ENCODE measurements around the gene AHR. TPM values are rescaled to one million over a fixed set of nuclear protein-coding genes. Genes with fewer than 3 reads are reported as not detected.

Gene AHR
- polyA plus RNA-seq (2013, experiment 1 of 2), result 143 TPM
- 140 TPM for polyA plus RNA-seq (2013, experiment 2 of 2)

GRCh38 chr7:17298102-17298839 lies at the start of gene AHR:
AHR (plus strand) TSS chr7:17298652; CDS start chr7:17299265, 613 bp downstream.
- peak within 1 kb of the TSS; percentile 100 for H3K23ac ChIP-seq (ENCODE audit: low read length in 2 of 2)
- H2BK15ac ChIP-seq (ENCODE audit: low read depth, poor library complexity, severe bottlenecking), result peak within 1 kb of the TSS; percentile 23

GRCh38 chr7:17253885-17254284 lies 44.6 kb upstream of the AHR start:
- no CpG with 5 or more reads among the region's 3 CpGs for WGBS
- Histone ChIP-seq H2BK12ac (ENCODE audit: low read length in 2 of 2) (no peak overlapping the region), H3K9ac (ENCODE audit: low read length) (no peak overlapping the region), H3K27ac (ENCODE audit: low read length, poor library complexity, severe bottlenecking) (no peak overlapping the region), H3K4me1 (ENCODE audit: control insufficient read depth, insufficient read depth, low read depth, low read length) (no peaks in the 10 kb centered on the region), H3K4me2 (ENCODE audit: low read length, poor library complexity, severe bottlenecking) (no peak overlapping the region), H3K36me3 (ENCODE audit: control insufficient read depth in 1 of 2, insufficient read depth in 2 of 2, low read depth in 1 of 2, low read length in 2 of 2) (no peaks in the 10 kb centered on the region), H3K27me3 (ENCODE audit: control insufficient read depth in 1 of 2, insufficient read depth in 1 of 2, low read length in 2 of 2) (no peaks in the 10 kb centered on the region), H2AK5ac (ENCODE audit: low read length, severe bottlenecking) (no peak overlapping the region), H3K14ac (ENCODE audit: low read length in 2 of 2) (no peak overlapping the region), H3K18ac (ENCODE audit: low read depth in 1 of 2, low read length in 2 of 2) (no peak overlapping the region), H4K8ac (ENCODE audit: low read length) (no peak overlapping the region), H3K9me3 (ENCODE audit: control insufficient read depth, low read length) (no peaks in the 10 kb centered on the region), H3K23ac (ENCODE audit: low read length in 2 of 2) (no peak overlapping the region), H2AFZ (ENCODE audit: low read depth, low read length) (no peak overlapping the region), H3K4ac (ENCODE audit: low read depth in 1 of 2, low read length in 2 of 2) (no peak overlapping the region), H4K91ac (ENCODE audit: low read length) (no peak overlapping the region), H2BK15ac (ENCODE audit: low read depth, poor library complexity, severe bottlenecking) (no peak overlapping the region), H2BK5ac (ENCODE audit: low read depth, low read length, poor library complexity, severe bottlenecking) (no peak overlapping the region), H2BK120ac (ENCODE audit: low read depth, low read length) (no peak overlapping the region), H3K4me3 (ENCODE audit: insufficient read depth in 1 of 2, low read depth in 1 of 2, low read length in 2 of 2) (no peak overlapping the region), H3K79me1 (replicated peaks; ENCODE audit: low read length, poor library complexity, severe bottlenecking) (no peaks in the 10 kb centered on the region)
- no peak for DNase-seq

More at GRCh38 chr7:17298102-17298839, at the start of gene AHR:
- Histone ChIP-seq H3K4me2 (ENCODE audit: low read length, poor library complexity, severe bottlenecking) (peak within 1 kb of the TSS; percentile 69), H4K8ac (ENCODE audit: low read length) (peak within 1 kb of the TSS; percentile 80), H2BK5ac (ENCODE audit: low read depth, low read length, poor library complexity, severe bottlenecking) (peak within 1 kb of the TSS; percentile 73), H3K9me3 (ENCODE audit: control insufficient read depth, low read length) (no peaks in the 10 kb centered on the region), H2BK120ac (ENCODE audit: low read depth, low read length) (peak within 1 kb of the TSS; percentile 84), H3K27ac (ENCODE audit: low read length, poor library complexity, severe bottlenecking) (peak within 1 kb of the TSS; percentile 37), H3K27me3 (ENCODE audit: control insufficient read depth in 1 of 2, insufficient read depth in 1 of 2, low read length in 2 of 2) (no peaks in the 10 kb centered on the region), H3K9ac (ENCODE audit: low read length) (peak within 1 kb of the TSS; percentile 89), H3K36me3 (ENCODE audit: control insufficient read depth in 1 of 2, insufficient read depth in 2 of 2, low read depth in 1 of 2, low read length in 2 of 2) (no peaks in the 10 kb centered on the region), H3K4me3 (ENCODE audit: insufficient read depth in 1 of 2, low read depth in 1 of 2, low read length in 2 of 2) (peak within 1 kb of the TSS; percentile 92 to 100), H2AK5ac (ENCODE audit: low read length, severe bottlenecking) (no peak within 1 kb of the TSS), H2AFZ (ENCODE audit: low read depth, low read length) (peak within 1 kb of the TSS; percentile 27), H4K91ac (ENCODE audit: low read length) (peak within 1 kb of the TSS; percentile 99), H3K4me1 (ENCODE audit: control insufficient read depth, insufficient read depth, low read depth, low read length) (no peaks in the 10 kb centered on the region), H3K14ac (ENCODE audit: low read length in 2 of 2) (peak within 1 kb of the TSS; percentile 82 to 100), H2BK12ac (ENCODE audit: low read length in 2 of 2) (peak within 1 kb of the TSS; percentile 84 to 92), H3K18ac (ENCODE audit: low read depth in 1 of 2, low read length in 2 of 2) (peak within 1 kb of the TSS; percentile 90 to 100), H3K4ac (ENCODE audit: low read depth in 1 of 2, low read length in 2 of 2) (peak within 1 kb of the TSS; percentile 84 to 100), H3K79me1 (replicated peaks; ENCODE audit: low read length, poor library complexity, severe bottlenecking) (peaks cover 1% of the 10 kb centered on the region)
- DNase-seq, result peak; percentile 90
- 3% methylated on average over 40 of the region's 46 CpGs for WGBS

GRCh38 chr7:17255926-17256325 lies 42.5 kb upstream of the AHR start:
- Histone ChIP-seq H3K9me3 (ENCODE audit: control insufficient read depth, low read length) (no peaks in the 10 kb centered on the region), H3K79me1 (replicated peaks; ENCODE audit: low read length, poor library complexity, severe bottlenecking) (no peaks in the 10 kb centered on the region), H2BK15ac (ENCODE audit: low read depth, poor library complexity, severe bottlenecking) (no peak overlapping the region), H3K4me2 (ENCODE audit: low read length, poor library complexity, severe bottlenecking) (no peak overlapping the region), H3K14ac (ENCODE audit: low read length in 2 of 2) (no peak overlapping the region), H3K23ac (ENCODE audit: low read length in 2 of 2) (no peak overlapping the region), H3K27me3 (ENCODE audit: control insufficient read depth in 1 of 2, insufficient read depth in 1 of 2, low read length in 2 of 2) (no peaks in the 10 kb centered on the region), H2BK5ac (ENCODE audit: low read depth, low read length, poor library complexity, severe bottlenecking) (no peak overlapping the region), H2AFZ (ENCODE audit: low read depth, low read length) (no peak overlapping the region), H2BK12ac (ENCODE audit: low read length in 2 of 2) (no peak overlapping the region), H3K4me1 (ENCODE audit: control insufficient read depth, insufficient read depth, low read depth, low read length) (no peaks in the 10 kb centered on the region), H3K36me3 (ENCODE audit: control insufficient read depth in 1 of 2, insufficient read depth in 2 of 2, low read depth in 1 of 2, low read length in 2 of 2) (no peaks in the 10 kb centered on the region), H4K8ac (ENCODE audit: low read length) (no peak overlapping the region), H2AK5ac (ENCODE audit: low read length, severe bottlenecking) (no peak overlapping the region), H3K4me3 (ENCODE audit: insufficient read depth in 1 of 2, low read depth in 1 of 2, low read length in 2 of 2) (no peak overlapping the region), H3K4ac (ENCODE audit: low read depth in 1 of 2, low read length in 2 of 2) (no peak overlapping the region), H2BK120ac (ENCODE audit: low read depth, low read length) (no peak overlapping the region), H4K91ac (ENCODE audit: low read length) (no peak overlapping the region), H3K18ac (ENCODE audit: low read depth in 1 of 2, low read length in 2 of 2) (no peak overlapping the region), H3K27ac (ENCODE audit: low read length, poor library complexity, severe bottlenecking) (no peak overlapping the region), H3K9ac (ENCODE audit: low read length) (no peak overlapping the region)
- DNase-seq, result no peak
- 100% methylated on average over 1 of the region's 1 CpG for whole genome bisulfite sequencing

- 76% methylated on average over 1 of the region's 2 CpGs for WGBS
Observed at GRCh38 chr7:17256375-17256774, 42.1 kb upstream of the AHR start.

More at GRCh38 chr7:17256375-17256774, 42.1 kb upstream of the AHR start:
- no peak overlapping the region for H3K4me3 ChIP-seq (ENCODE audit: insufficient read depth in 1 of 2, low read depth in 1 of 2, low read length in 2 of 2)
- no peak overlapping the region for H2BK15ac ChIP-seq (ENCODE audit: low read depth, poor library complexity, severe bottlenecking)
- H2BK12ac ChIP-seq (ENCODE audit: low read length in 2 of 2), result no peak overlapping the region
- no peak overlapping the region for H4K91ac ChIP-seq (ENCODE audit: low read length)
- H3K27ac ChIP-seq (ENCODE audit: low read length, poor library complexity, severe bottlenecking), result no peak overlapping the region
- H3K23ac ChIP-seq (ENCODE audit: low read length in 2 of 2), result no peak overlapping the region
- no peak overlapping the region for H2AFZ ChIP-seq (ENCODE audit: low read depth, low read length)
- no peaks in the 10 kb centered on the region for H3K9me3 ChIP-seq (ENCODE audit: control insufficient read depth, low read length)
- no peak overlapping the region for H2BK5ac ChIP-seq (ENCODE audit: low read depth, low read length, poor library complexity, severe bottlenecking)
- no peak overlapping the region for H3K14ac ChIP-seq (ENCODE audit: low read length in 2 of 2)
- H3K18ac ChIP-seq (ENCODE audit: low read depth in 1 of 2, low read length in 2 of 2), result no peak overlapping the region
- no peaks in the 10 kb centered on the region for H3K36me3 ChIP-seq (ENCODE audit: control insufficient read depth in 1 of 2, insufficient read depth in 2 of 2, low read depth in 1 of 2, low read length in 2 of 2)
- no peak overlapping the region for H2AK5ac ChIP-seq (ENCODE audit: low read length, severe bottlenecking)
- no peaks in the 10 kb centered on the region for H3K79me1 ChIP-seq (replicated peaks; ENCODE audit: low read length, poor library complexity, severe bottlenecking)
- DNase-seq, result no peak
- H3K4ac ChIP-seq (ENCODE audit: low read depth in 1 of 2, low read length in 2 of 2), result no peak overlapping the region
- H3K9ac ChIP-seq (ENCODE audit: low read length), result no peak overlapping the region
- H2BK120ac ChIP-seq (ENCODE audit: low read depth, low read length), result no peak overlapping the region
- H3K27me3 ChIP-seq (ENCODE audit: control insufficient read depth in 1 of 2, insufficient read depth in 1 of 2, low read length in 2 of 2), result no peaks in the 10 kb centered on the region
- no peak overlapping the region for H4K8ac ChIP-seq (ENCODE audit: low read length)
- H3K4me2 ChIP-seq (ENCODE audit: low read length, poor library complexity, severe bottlenecking), result no peak overlapping the region
- no peaks in the 10 kb centered on the region for H3K4me1 ChIP-seq (ENCODE audit: control insufficient read depth, insufficient read depth, low read depth, low read length)
